ENCODE results near the gene BRD3OS. TPM values are rescaled to one million over a fixed set of nuclear protein-coding genes. Genes with fewer than 3 reads are reported as not detected.

The BRD3OS gene
- total RNA-seq, 1 donor from 2014 or later = 13.7 TPM

- H3K27me3 Mint-ChIP-seq (ENCODE audit: low read depth) = no peaks in the 10 kb centered on the region
- no peaks in the 10 kb centered on the region for H3K36me3 Mint-ChIP-seq (ENCODE audit: low read depth)
- no peak overlapping the region for H3K27ac Mint-ChIP-seq (ENCODE audit: unreplicated experiment)
- peaks cover 22% of the 10 kb centered on the region for H3K4me1 Mint-ChIP-seq (ENCODE audit: low read depth)
- H3K4me3 Mint-ChIP-seq (ENCODE audit: unreplicated experiment) = no peak overlapping the region
- DNase-seq (ENCODE audit: low spot score) = peak; percentile 86
- no peak for TF ChIP-seq CTCF (IDR thresholded peaks at IDR 0.05)
- no peaks in the 10 kb centered on the region for H3K9me3 Mint-ChIP-seq (ENCODE audit: low read depth)
Measured at GRCh38 chr9:133980864-133981588, 44.3 kb upstream of the BRD3OS start.

GRCh38 chr9:133981589-133981957 lies 43.7 kb upstream of the BRD3OS start:
- no peak for DNase-seq (ENCODE audit: low spot score)
- Mint-ChIP-seq H3K27ac (ENCODE audit: unreplicated experiment) (no peak overlapping the region), H3K4me1 (ENCODE audit: low read depth) (peaks cover 22% of the 10 kb centered on the region), H3K27me3 (ENCODE audit: low read depth) (no peaks in the 10 kb centered on the region), H3K4me3 (ENCODE audit: unreplicated experiment) (no peak overlapping the region), H3K9me3 (ENCODE audit: low read depth) (no peaks in the 10 kb centered on the region), H3K36me3 (ENCODE audit: low read depth) (no peaks in the 10 kb centered on the region)
- no peak for TF ChIP-seq CTCF (IDR thresholded peaks at IDR 0.05)

GRCh38 chr9:133981958-133982681 lies 43.2 kb upstream of the BRD3OS start:
- H3K9me3 Mint-ChIP-seq (ENCODE audit: low read depth) = no peaks in the 10 kb centered on the region
- no peak overlapping the region for H3K27ac Mint-ChIP-seq (ENCODE audit: unreplicated experiment)
- H3K4me3 Mint-ChIP-seq (ENCODE audit: unreplicated experiment) = no peak overlapping the region
- TF ChIP-seq CTCF (IDR thresholded peaks at IDR 0.05) = no peak
- DNase-seq (ENCODE audit: low spot score) = peak; percentile 66
- H3K36me3 Mint-ChIP-seq (ENCODE audit: low read depth) = no peaks in the 10 kb centered on the region
- H3K27me3 Mint-ChIP-seq (ENCODE audit: low read depth) = no peaks in the 10 kb centered on the region
- H3K4me1 Mint-ChIP-seq (ENCODE audit: low read depth) = peaks cover 22% of the 10 kb centered on the region

GRCh38 chr9:133982971-133983720 lies 42.1 kb upstream of the BRD3OS start:
- peak; percentile 71 for DNase-seq (ENCODE audit: low spot score)
- Mint-ChIP-seq H3K4me3 (ENCODE audit: unreplicated experiment) (no peak overlapping the region), H3K9me3 (ENCODE audit: low read depth) (no peaks in the 10 kb centered on the region), H3K27me3 (ENCODE audit: low read depth) (no peaks in the 10 kb centered on the region), H3K27ac (ENCODE audit: unreplicated experiment) (no peak overlapping the region), H3K4me1 (ENCODE audit: low read depth) (peaks cover 22% of the 10 kb centered on the region), H3K36me3 (ENCODE audit: low read depth) (no peaks in the 10 kb centered on the region)
- no peak for TF ChIP-seq CTCF (IDR thresholded peaks at IDR 0.05)

- DNase-seq (ENCODE audit: low spot score) = peak; percentile 51
- Mint-ChIP-seq H3K27ac (ENCODE audit: unreplicated experiment) (no peak overlapping the region), H3K27me3 (ENCODE audit: low read depth) (no peaks in the 10 kb centered on the region), H3K36me3 (ENCODE audit: low read depth) (no peaks in the 10 kb centered on the region), H3K4me1 (ENCODE audit: low read depth) (peaks cover 20% of the 10 kb centered on the region), H3K9me3 (ENCODE audit: low read depth) (no peaks in the 10 kb centered on the region), H3K4me3 (ENCODE audit: unreplicated experiment) (no peak overlapping the region)
- TF ChIP-seq CTCF (IDR thresholded peaks at IDR 0.05) = no peak
Measured at GRCh38 chr9:133986061-133986460, 39.2 kb upstream of the BRD3OS start.
